HCT116 (cell line): ENCODE measurements around the gene RFTN2. TPM values are rescaled to one million over a fixed set of nuclear protein-coding genes. Genes with fewer than 3 reads are reported as not detected.

Source experiments
- ATAC-seq: fragments of 200-7000 bp; cut with Tn5 transposase; 2 replicates; pipeline ENCODE4 v1.9.1; 2020; ENCODE audit warnings: mild to moderate bottlenecking, moderate library complexity
- BruUV-seq: library from RNA; stranded (reverse); fragments of 400-500 nt; replicated peaks from 2 replicates; lab custom pipeline; 2021; lab: Mats Ljungman, UMichigan
- CTCF ChIA-PET: fragments of 300-600 bp; sonication (Branson Sonifier 250); formaldehyde crosslinking; loops from one replicate; lab custom pipeline; 2021; ENCODE audit warnings: antibody characterized with exemption; lab: Charles Lee
- POLR2A ChIA-PET: fragments of 300-600, 350-600 bp; sonication (Branson Sonifier 250); formaldehyde crosslinking; loops from one replicate; lab custom pipeline; 2021; ENCODE audit warnings: antibody characterized with exemption; lab: Charles Lee
- RAD21 ChIA-PET, 2 experiments: fragments of 300-600 bp; sonication (Branson Sonifier 250); formaldehyde crosslinking; loops; one replicate each; lab custom pipeline; 2023; ENCODE audit warnings: low total read pairs in 2 of 2; ENCODE audit not compliant: uncharacterized antibody in 2 of 2, unreplicated experiment in 2 of 2, low non-redundant PET in 1 of 2; lab: Charles Lee
- DNase-seq: peaks from one replicate; pipeline ENCODE4 v3.0.0-alpha.2; 2010; ENCODE audit warnings: low read depth, low spot score
- H2AFZ ChIP-seq: fragments of 200-600 bp; shearing (Covaris generic), sonication (generic); 2 replicates; pipeline ENCODE4 v1.6.1; 2017; ENCODE audit warnings: low read depth, mixed run types, mixed read lengths, antibody characterized with exemption, low read length; ENCODE audit not compliant: poor library complexity, severe bottlenecking
- H3K27ac ChIP-seq: 2 replicates; pipeline ENCODE4 v1.5.1; 2012; ENCODE audit warnings: low read depth, low read length
- H3K27me3 ChIP-seq: fragments of 200-600 bp; sonication (generic); 2 replicates; pipeline ENCODE4 v1.6.1; 2016; ENCODE audit warnings: mixed run types, low read length, mixed read lengths; ENCODE audit not compliant: insufficient read depth
- H3K36me3 ChIP-seq, 2 experiments: fragments of 200-500 bp in 1 of 2; fragments of 200-600 bp in 1 of 2; sonication (Bioruptor generic) in 1 of 2; sonication (generic) in 1 of 2; 2 replicates each; pipeline versions ENCODE4 v1.5.1 to v1.6.1; 2014 to 2016; ENCODE audit warnings: low read length in 2 of 2, inconsistent platforms in 1 of 2, mixed read lengths in 1 of 2, mixed run types in 1 of 2; ENCODE audit not compliant: insufficient read depth in 2 of 2, control insufficient read depth in 1 of 2
- H3K4me1 ChIP-seq, 2 experiments: fragments of 200-600 bp in 1 of 2; sonication (generic) in 1 of 2; 2 replicates each; pipeline versions ENCODE4 v1.5.1 to v1.6.1; 2012 to 2017; ENCODE audit warnings: low read length in 2 of 2, inconsistent platforms in 1 of 2, mild to moderate bottlenecking in 1 of 2, mixed read lengths in 1 of 2, mixed run types in 1 of 2, moderate library complexity in 1 of 2; ENCODE audit not compliant: insufficient read depth in 2 of 2, control insufficient read depth in 1 of 2
- H3K4me2 ChIP-seq: fragments of 200-600 bp; sonication (generic); 2 replicates; pipeline ENCODE4 v1.6.1; 2017; ENCODE audit warnings: mixed run types, low read length, mixed read lengths
- H3K4me3 ChIP-seq, 2 experiments: fragments of 200-600 bp in 1 of 2; sonication (generic) in 1 of 2; replicated peaks in 1 of 2; 2 replicates each; pipeline ENCODE4 v1.5.1; 2011 to 2016; ENCODE audit warnings: low read length in 2 of 2, control low read depth in 1 of 2, low read depth in 1 of 2, mild to moderate bottlenecking in 1 of 2, mixed read lengths in 1 of 2, mixed run types in 1 of 2
- H3K79me2 ChIP-seq: fragments of 200-600 bp; sonication (generic); 2 replicates; pipeline ENCODE4 v1.6.1; 2017; ENCODE audit warnings: mild to moderate bottlenecking, mixed run types, low read length, moderate library complexity, mixed read lengths; ENCODE audit not compliant: insufficient read depth
- H3K9ac ChIP-seq: fragments of 200-600 bp; sonication (generic); 2 replicates; pipeline ENCODE4 v1.6.1; 2016; ENCODE audit warnings: low read length, mixed read lengths
- H3K9me2 ChIP-seq: fragments of 200-600 bp; sonication (generic), shearing (Covaris generic); 2 replicates; pipeline ENCODE4 v1.6.1; 2017; ENCODE audit warnings: mixed run types, mild to moderate bottlenecking, moderate library complexity; ENCODE audit not compliant: insufficient read depth
- H3K9me3 ChIP-seq, 2 experiments: fragments of 200-500 bp in 1 of 2; fragments of 200-600 bp in 1 of 2; sonication (Bioruptor generic) in 1 of 2; sonication (generic) in 1 of 2; 2 replicates each; pipeline ENCODE4 v1.6.1; 2014 to 2017; ENCODE audit warnings: low read length in 2 of 2, mixed read lengths in 2 of 2, inconsistent platforms in 1 of 2, low read depth in 1 of 2, mild to moderate bottlenecking in 1 of 2, mixed run types in 1 of 2, moderate library complexity in 1 of 2; ENCODE audit not compliant: control insufficient read depth in 1 of 2, insufficient read depth in 1 of 2
- H4K20me1 ChIP-seq: fragments of 200-600 bp; sonication (generic), shearing (Covaris generic); 2 replicates; pipeline ENCODE4 v1.6.1; 2017; ENCODE audit warnings: mixed run types, mild to moderate bottlenecking, moderate library complexity; ENCODE audit not compliant: insufficient read depth
- ATF3 ChIP-seq: IDR thresholded peaks from 2 replicates; pipeline ENCODE4 v1.6.1; 2012
- CBX3 ChIP-seq: IDR thresholded peaks from 2 replicates; pipeline ENCODE4 v1.6.1; 2012; ENCODE audit warnings: low read depth
- CEBPB ChIP-seq: IDR thresholded peaks from 2 replicates; pipeline ENCODE4 v1.6.1; 2012; ENCODE audit warnings: low read depth
- CTCF ChIP-seq, 3 experiments: fragments of 200-600 bp in 1 of 3; sonication (generic) in 1 of 3; IDR thresholded peaks in 2 of 3; conservative IDR thresholded peaks in 1 of 3; 2 replicates each; pipeline ENCODE4 v1.5.1; 2012 to 2017; ENCODE audit warnings: low read depth in 2 of 3, low read length in 2 of 3, antibody characterized with exemption in 1 of 3, borderline replicate concordance in 1 of 3, control low read depth in 1 of 3, mild to moderate bottlenecking in 1 of 3, mixed read lengths in 1 of 3, mixed run types in 1 of 3, moderate library complexity in 1 of 3; ENCODE audit not compliant: insufficient read depth in 1 of 3
- EGR1 ChIP-seq: IDR thresholded peaks from 2 replicates; pipeline ENCODE4 v1.6.1; 2012; ENCODE audit warnings: low read depth
- ELF1 ChIP-seq: IDR thresholded peaks from 2 replicates; pipeline ENCODE4 v1.6.1; 2012; ENCODE audit warnings: low read depth, borderline replicate concordance
- EZH2phosphoT487 ChIP-seq: fragments of 200-600 bp; IDR thresholded peaks from 2 replicates; pipeline ENCODE4 v1.6.1; 2018; ENCODE audit warnings: antibody characterized with exemption, borderline replicate concordance
- FOSL1 ChIP-seq: IDR thresholded peaks from 2 replicates; pipeline ENCODE4 v1.6.1; 2012; ENCODE audit warnings: low read depth
- JUND ChIP-seq: IDR thresholded peaks from 2 replicates; pipeline ENCODE4 v1.6.1; 2012
- POLR2AphosphoS5 ChIP-seq: IDR thresholded peaks from 2 replicates; pipeline ENCODE4 v1.6.1; 2011; ENCODE audit warnings: mild to moderate bottlenecking, low read depth, low read length, moderate library complexity
- RAD21 ChIP-seq: IDR thresholded peaks from 2 replicates; pipeline ENCODE4 v1.6.1; 2012; ENCODE audit warnings: low read depth, mild to moderate bottlenecking
- SIN3A ChIP-seq: IDR thresholded peaks from 2 replicates; pipeline ENCODE4 v1.6.1; 2012; ENCODE audit warnings: low read depth
- YY1 ChIP-seq: IDR thresholded peaks from 2 replicates; pipeline ENCODE4 v1.6.1; 2011; ENCODE audit warnings: low read length, low read depth, moderate library complexity, mild to moderate bottlenecking; ENCODE audit not compliant: insufficient replicate concordance; ENCODE audit errors: extremely low read depth
- ZNF274 ChIP-seq: fragments of 200-500 bp; sonication (Bioruptor generic); IDR thresholded peaks from 2 replicates; pipeline ENCODE4 v1.6.1; 2014; ENCODE audit warnings: mild to moderate bottlenecking, low read depth, low read length, inconsistent platforms
- intact Hi-C: fragments of 100-400 bp; cut with micrococcal nuclease; formaldehyde crosslinking; loops from 2 replicates; pipeline ENCODE4 v1.10.0; 2022
- total RNA-seq: library from RNA; stranded (reverse); gene quantifications from one replicate; pipeline ENCODE4 v1.2.1, GENCODE V29; 2021; ENCODE audit not compliant: unreplicated experiment
- TF ChIP-seq, protein P1 (sequence below): IDR thresholded peaks from 2 replicates; pipeline ENCODE4 v1.6.1; 2012

The RFTN2 gene
- total RNA-seq, 1 experiment from 2014 or later = not detected

GRCh38 chr2:197599285-197599965 is 76.0 kb downstream of the RFTN2 start:
- Histone ChIP-seq H4K20me1 (no peaks in the 10 kb centered on the region), H3K9me3 (no peaks in the 10 kb centered on the region), H3K9me2 (no peaks in the 10 kb centered on the region), H3K4me1 (no peaks in the 10 kb centered on the region), H3K9ac (no peak overlapping the region), H3K4me2 (no peak overlapping the region), H3K27me3 (no peaks in the 10 kb centered on the region; the same call in 1 of the 2 replicates), H3K36me3 (no peaks in the 10 kb centered on the region), H3K27ac (no peak overlapping the region), H3K4me3 (no peak overlapping the region), H3K79me2 (no peaks in the 10 kb centered on the region), H2AFZ (no peak overlapping the region)
- ATAC-seq = peak; percentile 90
- intact Hi-C loops = no loop called here
- TF ChIP-seq EZH2phosphoT487 = no peak
- no peak for TF ChIP-seq YY1
- TF ChIP-seq RAD21 = peak; percentile 24
- TF ChIP-seq CTCF (IDR thresholded peaks at IDR 0.05 in 2 of 3, conservative IDR thresholded peaks at IDR 0.05 in 1 of 3; ENCODE audit: borderline replicate concordance in 1 of 3, insufficient read depth in 1 of 3, low read depth in 2 of 3, low read length in 2 of 3) = peak in 1 of 3 experiments; percentile 40; a peak in 3 of 6 replicates
- ChIA-PET CTCF (interaction anchor here (1.1 kb wide), 1 partner anchor 99 kb away, joined by 4 read pairs; the partner anchor contains the start of genes HSPD1 and HSPE1), RAD21 (interaction anchor here in 1 of 2 experiments (0.7 kb wide), 1 partner anchor 100 kb away, joined by 3 read pairs; the partner anchor contains the start of genes HSPD1 and HSPE1), POLR2A (no interaction called here)
- BruUV-seq = no TSS peak
- peak; percentile 46 for DNase-seq

DNA sequence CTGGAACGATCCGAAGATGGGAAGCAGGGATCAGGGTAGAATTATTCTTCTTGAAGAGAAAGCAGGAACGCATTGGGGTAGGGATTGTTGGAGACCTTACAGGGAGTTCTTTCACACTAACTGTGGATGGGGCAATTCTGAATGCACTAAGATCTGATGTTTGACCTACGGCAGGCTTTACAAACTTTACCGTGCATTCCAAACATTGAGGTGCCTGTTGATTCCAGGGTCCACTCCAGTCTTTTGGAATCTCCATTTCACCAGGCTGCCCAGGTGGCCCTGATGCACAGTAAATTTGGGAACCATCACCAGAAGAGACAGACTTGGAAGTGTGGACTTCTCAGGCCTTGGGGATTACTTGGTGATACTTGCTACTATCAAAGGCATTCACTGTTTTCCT is 76.9 kb downstream of the RFTN2 start:
- DNase-seq (no peak), ATAC-seq (no peak)
- no TSS peak for BruUV-seq
- H4K20me1 ChIP-seq = no peaks in the 10 kb centered on the region
- H3K79me2 ChIP-seq = no peaks in the 10 kb centered on the region
- H3K4me1 ChIP-seq = no peaks in the 10 kb centered on the region
- no peaks in the 10 kb centered on the region for H3K9me2 ChIP-seq
- ChIA-PET CTCF (no interaction called here), RAD21 (no interaction called here), POLR2A (no interaction called here)
- no peak overlapping the region for H3K9ac ChIP-seq
- H3K4me3 ChIP-seq = no peak overlapping the region
- no peak overlapping the region for H3K27ac ChIP-seq
- H3K27me3 ChIP-seq = no peaks in the 10 kb centered on the region; the same call in 1 of the 2 replicates
- H3K36me3 ChIP-seq = no peaks in the 10 kb centered on the region
- H3K4me2 ChIP-seq = no peak overlapping the region
- intact Hi-C loops = no loop called here
- H3K9me3 ChIP-seq = no peaks in the 10 kb centered on the region
- no peak overlapping the region for H2AFZ ChIP-seq
- TF ChIP-seq POLR2AphosphoS5 = no peak
- TF ChIP-seq, protein P1, sequence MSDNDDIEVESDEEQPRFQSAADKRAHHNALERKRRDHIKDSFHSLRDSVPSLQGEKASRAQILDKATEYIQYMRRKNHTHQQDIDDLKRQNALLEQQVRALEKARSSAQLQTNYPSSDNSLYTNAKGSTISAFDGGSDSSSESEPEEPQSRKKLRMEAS = no peak
- no peak for TF ChIP-seq ATF3
- TF ChIP-seq YY1 = no peak
- TF ChIP-seq ZNF274 = no peak
- no peak for TF ChIP-seq FOSL1
- no peak for TF ChIP-seq CBX3
- TF ChIP-seq JUND = no peak
- TF ChIP-seq CTCF (IDR thresholded peaks at IDR 0.05 in 2 of 3, conservative IDR thresholded peaks at IDR 0.05 in 1 of 3; ENCODE audit: borderline replicate concordance in 1 of 3, insufficient read depth in 1 of 3, low read depth in 2 of 3, low read length in 2 of 3) = no peak
- no peak for TF ChIP-seq ELF1
- no peak for TF ChIP-seq CEBPB
- TF ChIP-seq SIN3A = no peak
- TF ChIP-seq EGR1 = no peak
